Heart right ventricle (tissue), 16 donors: ENCODE results near the gene PTK7. TPM values are rescaled to one million over a fixed set of nuclear protein-coding genes. Genes with fewer than 3 reads are reported as not detected.

ENCODE experiments used
- ATAC-seq, 8 donors: fragments of 200-7000 bp; cut with Tn5 transposase; one replicate each; pipeline ENCODE4 v1.9.1; 2020; ENCODE audit warnings: mild to moderate bottlenecking in 8 of 8, moderate library complexity in 8 of 8, moderate number of reproducible peaks in 1 of 8
- DNase-seq, 2 donors: peaks; one replicate each; pipeline ENCODE4 v3.0.0-alpha.2; 2020
- H3K27ac ChIP-seq, 10 donors: fragments of 200-600 bp; sonication (generic) in 2 of 10; one replicate each; pipeline versions ENCODE4 v1.5.0 to v1.8.0; 2020 to 2022; ENCODE audit warnings: mild to moderate bottlenecking in 3 of 10
- H3K27me3 ChIP-seq, 7 donors: fragments of 200-600 bp; one replicate each; pipeline ENCODE4 v1.8.0; 2021 to 2022; ENCODE audit warnings: mild to moderate bottlenecking in 2 of 7
- H3K36me3 ChIP-seq, 9 donors: fragments of 200-600 bp; sonication (generic) in 1 of 9; one replicate each; pipeline versions ENCODE4 v1.5.0 to v1.8.0; 2020 to 2022; ENCODE audit warnings: mild to moderate bottlenecking in 2 of 9
- H3K4me1 ChIP-seq, 9 donors: fragments of 200-600 bp; sonication (generic) in 1 of 9; one replicate each; pipeline versions ENCODE4 v1.5.0 to v1.8.0; 2020 to 2022; ENCODE audit warnings: mild to moderate bottlenecking in 4 of 9
- H3K4me3 ChIP-seq, 10 donors: fragments of 200-600 bp; sonication (generic) in 2 of 10; one replicate each; pipeline versions ENCODE4 v1.5.0 to v1.8.0; 2020 to 2022; ENCODE audit warnings: mild to moderate bottlenecking in 7 of 10, moderate library complexity in 2 of 10
- H3K9me3 ChIP-seq, 11 donors: fragments of 200-600 bp in 10 of 11; sonication (generic) in 2 of 11; one replicate each; pipeline versions ENCODE4 v1.5.0 to v1.8.0; 2013 to 2022; ENCODE audit warnings: mild to moderate bottlenecking in 2 of 11, control low read depth in 1 of 11, moderate library complexity in 1 of 11
- WGBS, 2 donors: extraction: QIAGEN DNeasy Blood & Tissue Kit; methylation state at CpG; one replicate each; pipeline ENCODE4 v1.1.7; 2013; ENCODE audit warnings: inconsistent platforms in 1 of 2; 5-methylcytosine and 5-hydroxymethylcytosine counted together
- intact Hi-C, 10 donors: fragments of 100-400 bp; cut with DNase I; formaldehyde crosslinking; loops; one replicate each; pipeline versions ENCODE4 v1.11.1 to v1.14.2; 2022
- polyA plus RNA-seq, 2 donors: library from polyadenylated mRNA; stranded (reverse); fragments of 200-250 nt; gene quantifications; one replicate each; pipeline ENCODE4 v1.2.3, GENCODE V29; 2013
- total RNA-seq, 10 donors: library from RNA; stranded (reverse); fragmentation: NEBNext Ultra II Directional in 3 of 10; extraction: Animal tissue kit (Norgen Biotek cat#: 25700) in 3 of 10; gene quantifications; one replicate each; pipeline versions ENCODE4 v1.2.1 to v1.2.4, GENCODE V29; 2021 to 2023
- TF ChIP-seq, protein P1 (sequence below), 9 donors: fragments of 200-600 bp; sonication (generic) in 2 of 9; IDR thresholded peaks; one replicate each; pipeline versions ENCODE4 v1.5.0 to v1.8.0; 2021 to 2022; ENCODE audit warnings: antibody characterized with exemption in 9 of 9, mild to moderate bottlenecking in 5 of 9, moderate library complexity in 1 of 9
- donor health status: Arrhythmogenic right ventricular cardiomyopathy.
- donor health status: ischemic (EF 13 %, LVEDD 7.1; RV severe dilation, severe dysfunction).
- donor health status: healthy with polysubstance abuse.
- donor health status: DM: no; HTN: yes; CAD: no.
- donor health status: DM: no; HTN: no; CAD: no.
- donor health status: ischemic (EF 25% LVEDD 6.9; RV normal size, moderate dysfunction).
- donor health status: ischemic (EF 25% LVEDD 5.7; RV mildly dilated, moderate dysfunction).
- donor health status: healthy.
- donor health status: DM: yes; HTN: yes; CAD: no.
- donor health status: Ischemic cardiomyopathy.
- donor health status: ischemic (EF 35%, LVEDD 5.7; RV mildly dilated, moderate dysfunction).
- donor health status: nonischemic (EF 11% LVEDD 7.7; RV severe dilation, severe dysfunction).
- donor health status: DM: yes; HTN: yes; CAD: no.
- donor health status: PGD.
- donor health status: ischemic (EF 29% LVEDD 5.4; RV normal size, mild dysfunction).
- donor health status: nonischemic (EF 23%, LVEDD 6.1; RV moderate dilation, normal function).

PTK7 gene
- total and polyA plus RNA-seq, 12 donors: 0.80 to 6.3 (median 2.2) TPM

DNA sequence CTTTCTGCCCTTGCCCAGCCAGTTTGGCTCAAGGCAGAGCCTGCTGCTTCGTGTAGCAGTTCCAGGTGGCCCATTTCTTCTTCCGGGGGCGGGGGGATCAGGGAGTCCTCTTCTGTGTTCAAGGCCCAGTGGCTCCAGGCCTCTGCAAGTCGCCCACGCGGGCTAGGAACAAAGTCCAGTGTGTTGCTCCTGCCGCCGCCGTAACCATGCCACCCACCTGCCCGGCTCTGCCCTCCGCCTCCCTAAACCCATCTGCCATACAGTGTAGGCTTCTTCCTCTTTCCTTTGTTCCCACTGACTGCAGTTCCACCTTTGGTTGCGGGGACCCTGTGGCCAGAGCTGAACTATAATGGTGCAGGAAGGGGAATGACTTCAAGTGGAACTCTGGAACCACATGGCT is 51.1 kb downstream of the PTK7 start:
- DNase-seq (no peak), ATAC-seq (no peak)
- H3K27ac ChIP-seq: no peak overlapping the region
- TF ChIP-seq, protein P1, sequence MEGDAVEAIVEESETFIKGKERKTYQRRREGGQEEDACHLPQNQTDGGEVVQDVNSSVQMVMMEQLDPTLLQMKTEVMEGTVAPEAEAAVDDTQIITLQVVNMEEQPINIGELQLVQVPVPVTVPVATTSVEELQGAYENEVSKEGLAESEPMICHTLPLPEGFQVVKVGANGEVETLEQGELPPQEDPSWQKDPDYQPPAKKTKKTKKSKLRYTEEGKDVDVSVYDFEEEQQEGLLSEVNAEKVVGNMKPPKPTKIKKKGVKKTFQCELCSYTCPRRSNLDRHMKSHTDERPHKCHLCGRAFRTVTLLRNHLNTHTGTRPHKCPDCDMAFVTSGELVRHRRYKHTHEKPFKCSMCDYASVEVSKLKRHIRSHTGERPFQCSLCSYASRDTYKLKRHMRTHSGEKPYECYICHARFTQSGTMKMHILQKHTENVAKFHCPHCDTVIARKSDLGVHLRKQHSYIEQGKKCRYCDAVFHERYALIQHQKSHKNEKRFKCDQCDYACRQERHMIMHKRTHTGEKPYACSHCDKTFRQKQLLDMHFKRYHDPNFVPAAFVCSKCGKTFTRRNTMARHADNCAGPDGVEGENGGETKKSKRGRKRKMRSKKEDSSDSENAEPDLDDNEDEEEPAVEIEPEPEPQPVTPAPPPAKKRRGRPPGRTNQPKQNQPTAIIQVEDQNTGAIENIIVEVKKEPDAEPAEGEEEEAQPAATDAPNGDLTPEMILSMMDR (IDR thresholded peaks at IDR 0.05): no peak
- peaks cover 0 to 16% (median 0%) of the 10 kb centered on the region in 9 donors for H3K4me1 ChIP-seq
- no peaks in the 10 kb centered on the region for H3K36me3 ChIP-seq
- no peaks in the 10 kb centered on the region for H3K9me3 ChIP-seq
- 93 to 98% methylated on average over 12 of the region's 12 CpGs for WGBS, 2 donors
- H3K27me3 ChIP-seq: no peaks in the 10 kb centered on the region
- no peak overlapping the region for H3K4me3 ChIP-seq
- intact Hi-C loops: loop anchor here in 1 of 10 donors (5.0 kb wide), 1 partner anchor 55 kb away; no protein-coding TSS in a partner anchor

DNA sequence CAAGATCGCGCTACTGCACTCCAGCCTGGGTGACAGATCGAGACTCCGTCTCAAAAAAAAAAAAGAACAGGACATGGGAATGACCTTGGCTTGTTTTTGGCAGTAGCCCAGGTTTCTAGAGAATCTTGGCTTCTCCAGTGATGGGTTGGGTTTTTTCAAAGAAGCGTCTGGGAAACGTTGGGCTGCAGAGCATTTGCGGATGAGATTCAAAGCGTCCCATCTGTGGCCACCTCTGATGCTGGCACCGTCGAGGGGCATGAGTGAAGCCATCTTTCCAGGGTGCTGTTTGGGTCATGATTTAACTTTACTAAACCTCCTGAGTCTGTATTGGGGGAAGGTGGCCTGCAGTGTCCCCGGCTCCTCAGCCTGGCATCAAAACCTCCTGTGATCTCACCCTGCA is 51.8 kb downstream of the PTK7 start:
- Histone ChIP-seq H3K9me3 (no peaks in the 10 kb centered on the region), H3K27me3 (no peaks in the 10 kb centered on the region), H3K27ac (no peak overlapping the region), H3K4me1 (peaks cover 0 to 16% (median 0%) of the 10 kb centered on the region in 9 donors), H3K36me3 (no peaks in the 10 kb centered on the region), H3K4me3 (no peak overlapping the region)
- intact Hi-C loops: loop anchor here in 1 of 10 donors (5.0 kb wide), 1 partner anchor 56 kb away; no protein-coding TSS in a partner anchor
- TF ChIP-seq, protein P1 (IDR thresholded peaks at IDR 0.05): no peak
- WGBS, 2 donors: 22 to 26% methylated on average over 11 of the region's 11 CpGs
- DNase-seq (peak in 1 of 2 donors; percentile 48), ATAC-seq (peak in 4 of 8 donors; percentile 10 to 55 (median 34))

DNA sequence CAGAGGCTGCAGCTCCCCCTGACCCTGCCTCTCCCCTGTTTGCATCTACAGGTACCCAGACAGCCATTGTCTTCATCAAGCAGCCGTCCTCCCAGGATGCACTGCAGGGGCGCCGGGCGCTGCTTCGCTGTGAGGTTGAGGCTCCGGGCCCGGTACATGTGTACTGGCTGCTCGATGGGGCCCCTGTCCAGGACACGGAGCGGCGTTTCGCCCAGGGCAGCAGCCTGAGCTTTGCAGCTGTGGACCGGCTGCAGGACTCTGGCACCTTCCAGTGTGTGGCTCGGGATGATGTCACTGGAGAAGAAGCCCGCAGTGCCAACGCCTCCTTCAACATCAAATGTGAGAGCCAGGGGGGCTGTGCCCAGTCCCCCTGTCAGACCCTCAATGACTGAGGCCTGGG is 52.8 kb downstream of the PTK7 start:
- no peak for ATAC-seq
- Histone ChIP-seq H3K4me1 (peaks cover 0 to 12% (median 0%) of the 10 kb centered on the region in 9 donors), H3K9me3 (no peaks in the 10 kb centered on the region), H3K27me3 (no peaks in the 10 kb centered on the region), H3K36me3 (no peaks in the 10 kb centered on the region), H3K27ac (no peak overlapping the region), H3K4me3 (no peak overlapping the region)
- 89% methylated on average over 16 of the region's 16 CpGs for WGBS, 2 donors
- TF ChIP-seq, protein P1 (IDR thresholded peaks at IDR 0.05): no peak
- no peak for DNase-seq
- intact Hi-C loops: loop anchor here in 1 of 10 donors (5.0 kb wide), 1 partner anchor 57 kb away; no protein-coding TSS in a partner anchor

DNA sequence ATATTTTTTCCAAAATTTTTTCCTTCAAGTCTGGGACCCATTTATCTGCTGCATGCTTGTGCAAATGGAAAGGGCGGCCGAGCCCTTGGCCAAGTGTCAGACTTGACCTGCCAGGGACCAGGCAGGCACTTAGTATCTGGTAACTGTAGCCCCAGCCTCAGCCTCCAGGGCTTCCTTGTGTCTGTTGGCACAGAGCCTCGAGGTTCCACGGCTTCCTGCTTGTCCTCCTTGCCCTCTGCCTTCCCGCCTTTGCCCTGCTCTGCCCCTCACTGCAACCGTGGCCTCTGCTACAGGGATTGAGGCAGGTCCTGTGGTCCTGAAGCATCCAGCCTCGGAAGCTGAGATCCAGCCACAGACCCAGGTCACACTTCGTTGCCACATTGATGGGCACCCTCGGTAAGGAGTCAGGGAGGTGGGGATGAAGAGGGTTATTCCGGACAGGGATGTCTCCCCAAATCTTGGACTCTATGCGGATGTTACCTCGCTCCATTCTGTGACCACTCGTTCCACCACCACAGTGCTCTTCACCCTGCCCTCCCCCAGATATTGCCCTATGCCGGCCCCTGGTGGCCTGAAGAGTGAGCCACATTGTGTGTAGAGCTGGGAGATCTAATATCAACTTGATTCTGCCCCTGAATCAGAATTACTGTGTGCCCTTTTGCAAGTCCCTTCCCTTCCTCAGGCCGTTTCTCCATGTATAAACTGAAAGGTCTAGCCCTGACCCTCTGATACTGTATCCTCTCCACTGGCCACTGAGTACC is 53.5 kb downstream of the PTK7 start:
- Histone ChIP-seq H3K36me3 (no peaks in the 10 kb centered on the region), H3K4me3 (no peak overlapping the region), H3K27ac (no peak overlapping the region), H3K27me3 (no peaks in the 10 kb centered on the region), H3K4me1 (peaks cover 0 to 12% (median 0%) of the 10 kb centered on the region in 9 donors), H3K9me3 (no peaks in the 10 kb centered on the region)
- DNase-seq (peak in 1 of 2 donors; percentile 35), ATAC-seq (peak; percentile 49 to 78 (median 72))
- TF ChIP-seq, protein P1 (IDR thresholded peaks at IDR 0.05): peak in 8 of 9 donors; percentile 28 to 65 (median 52)
- intact Hi-C loops: loop anchor here in 2 of 10 donors (5.0 to 10.0 kb wide), 2 partner anchors 55 to 57 kb away; partner anchors contain the start of gene PTK7 (in 1 of the 2)
- WGBS, 2 donors: 54 to 59% methylated on average over 15 of the region's 15 CpGs
